ENCODE data around the gene NR4A1. TPM values are rescaled to one million over a fixed set of nuclear protein-coding genes. Genes with fewer than 3 reads are reported as not detected.

Gene NR4A1
- total and polyA plus RNA-seq, 2 of the 13 experiments (the other 11 are each of a cell fraction or from before 2014, with no cell fraction given): 5.7 to 15.2 TPM

DNA sequence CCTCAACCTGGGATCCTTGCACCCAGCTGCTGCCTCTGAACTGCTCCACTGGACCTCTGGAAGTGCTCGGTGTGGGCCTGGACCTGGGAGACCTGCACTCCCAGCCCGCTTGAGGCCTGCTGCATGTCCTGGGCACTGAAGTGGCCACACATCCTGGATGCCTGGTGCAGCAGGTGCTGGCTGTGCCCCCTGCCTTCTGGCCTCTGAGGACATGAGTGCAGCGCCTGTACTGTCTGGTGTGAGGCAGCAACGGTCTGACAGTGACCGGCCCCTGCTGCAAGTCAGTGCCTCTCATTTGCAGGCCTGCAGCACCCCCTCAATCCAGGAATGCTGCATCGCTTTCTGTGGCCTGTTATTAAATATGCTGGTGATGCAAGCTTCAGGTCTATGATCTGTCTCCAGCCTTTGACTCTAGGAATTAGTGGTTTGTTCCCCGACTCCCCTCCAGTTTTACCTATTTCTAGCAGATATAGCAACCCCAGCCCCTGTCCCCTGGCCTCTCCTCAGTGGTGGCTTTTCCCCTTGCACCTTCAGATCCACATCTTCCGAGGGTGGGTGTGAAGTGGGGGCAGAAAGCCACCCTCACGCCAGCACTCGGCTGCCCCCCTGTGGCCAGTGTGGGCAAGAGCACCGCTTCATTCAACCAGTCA lies 31.9 kb downstream of the NR4A1 start (continued):
- TF ChIP-seq SMC3 (IDR thresholded peaks at IDR 0.05; ENCODE audit: low read length) (peak; percentile 3), ZNF567 (CRISPR knock-in tag; IDR thresholded peaks at IDR 0.05; ENCODE audit: borderline replicate concordance) (0 out of 2 replicates have a peak, but pooled peaks have one; percentile 39), GATA4 (IDR thresholded peaks at IDR 0.05; ENCODE audit: borderline replicate concordance, low read depth) (no peak), SAP130 (CRISPR knock-in tag; IDR thresholded peaks at IDR 0.05; ENCODE audit: low read depth) (peak; percentile 49; the same call in 1 of the 2 replicates), KLF13 (CRISPR knock-in tag; IDR thresholded peaks at IDR 0.05) (0 out of 2 replicates have a peak, but pooled peaks have one; percentile 48), RXRB (CRISPR knock-in tag; IDR thresholded peaks at IDR 0.05; ENCODE audit: borderline replicate concordance) (0 out of 2 replicates have a peak, but pooled peaks have one; percentile 36), CEBPG (CRISPR knock-in tag; IDR thresholded peaks at IDR 0.05) (peak; percentile 61)
- TF ChIP-seq, protein P1, sequence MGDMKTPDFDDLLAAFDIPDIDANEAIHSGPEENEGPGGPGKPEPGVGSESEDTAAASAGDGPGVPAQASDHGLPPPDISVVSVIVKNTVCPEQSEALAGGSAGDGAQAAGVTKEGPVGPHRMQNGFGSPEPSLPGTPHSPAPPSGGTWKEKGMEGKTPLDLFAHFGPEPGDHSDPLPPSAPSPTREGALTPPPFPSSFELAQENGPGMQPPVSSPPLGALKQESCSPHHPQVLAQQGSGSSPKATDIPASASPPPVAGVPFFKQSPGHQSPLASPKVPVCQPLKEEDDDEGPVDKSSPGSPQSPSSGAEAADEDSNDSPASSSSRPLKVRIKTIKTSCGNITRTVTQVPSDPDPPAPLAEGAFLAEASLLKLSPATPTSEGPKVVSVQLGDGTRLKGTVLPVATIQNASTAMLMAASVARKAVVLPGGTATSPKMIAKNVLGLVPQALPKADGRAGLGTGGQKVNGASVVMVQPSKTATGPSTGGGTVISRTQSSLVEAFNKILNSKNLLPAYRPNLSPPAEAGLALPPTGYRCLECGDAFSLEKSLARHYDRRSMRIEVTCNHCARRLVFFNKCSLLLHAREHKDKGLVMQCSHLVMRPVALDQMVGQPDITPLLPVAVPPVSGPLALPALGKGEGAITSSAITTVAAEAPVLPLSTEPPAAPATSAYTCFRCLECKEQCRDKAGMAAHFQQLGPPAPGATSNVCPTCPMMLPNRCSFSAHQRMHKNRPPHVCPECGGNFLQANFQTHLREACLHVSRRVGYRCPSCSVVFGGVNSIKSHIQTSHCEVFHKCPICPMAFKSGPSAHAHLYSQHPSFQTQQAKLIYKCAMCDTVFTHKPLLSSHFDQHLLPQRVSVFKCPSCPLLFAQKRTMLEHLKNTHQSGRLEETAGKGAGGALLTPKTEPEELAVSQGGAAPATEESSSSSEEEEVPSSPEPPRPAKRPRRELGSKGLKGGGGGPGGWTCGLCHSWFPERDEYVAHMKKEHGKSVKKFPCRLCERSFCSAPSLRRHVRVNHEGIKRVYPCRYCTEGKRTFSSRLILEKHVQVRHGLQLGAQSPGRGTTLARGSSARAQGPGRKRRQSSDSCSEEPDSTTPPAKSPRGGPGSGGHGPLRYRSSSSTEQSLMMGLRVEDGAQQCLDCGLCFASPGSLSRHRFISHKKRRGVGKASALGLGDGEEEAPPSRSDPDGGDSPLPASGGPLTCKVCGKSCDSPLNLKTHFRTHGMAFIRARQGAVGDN (CRISPR knock-in tag; IDR thresholded peaks at IDR 0.05): peak; percentile 47
- TF ChIP-seq, protein P2, sequence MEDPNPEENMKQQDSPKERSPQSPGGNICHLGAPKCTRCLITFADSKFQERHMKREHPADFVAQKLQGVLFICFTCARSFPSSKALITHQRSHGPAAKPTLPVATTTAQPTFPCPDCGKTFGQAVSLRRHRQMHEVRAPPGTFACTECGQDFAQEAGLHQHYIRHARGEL (CRISPR knock-in tag; IDR thresholded peaks at IDR 0.05): 0 out of 2 replicates have a peak, but pooled peaks have one; percentile 62
- TF ChIP-seq, protein P3, sequence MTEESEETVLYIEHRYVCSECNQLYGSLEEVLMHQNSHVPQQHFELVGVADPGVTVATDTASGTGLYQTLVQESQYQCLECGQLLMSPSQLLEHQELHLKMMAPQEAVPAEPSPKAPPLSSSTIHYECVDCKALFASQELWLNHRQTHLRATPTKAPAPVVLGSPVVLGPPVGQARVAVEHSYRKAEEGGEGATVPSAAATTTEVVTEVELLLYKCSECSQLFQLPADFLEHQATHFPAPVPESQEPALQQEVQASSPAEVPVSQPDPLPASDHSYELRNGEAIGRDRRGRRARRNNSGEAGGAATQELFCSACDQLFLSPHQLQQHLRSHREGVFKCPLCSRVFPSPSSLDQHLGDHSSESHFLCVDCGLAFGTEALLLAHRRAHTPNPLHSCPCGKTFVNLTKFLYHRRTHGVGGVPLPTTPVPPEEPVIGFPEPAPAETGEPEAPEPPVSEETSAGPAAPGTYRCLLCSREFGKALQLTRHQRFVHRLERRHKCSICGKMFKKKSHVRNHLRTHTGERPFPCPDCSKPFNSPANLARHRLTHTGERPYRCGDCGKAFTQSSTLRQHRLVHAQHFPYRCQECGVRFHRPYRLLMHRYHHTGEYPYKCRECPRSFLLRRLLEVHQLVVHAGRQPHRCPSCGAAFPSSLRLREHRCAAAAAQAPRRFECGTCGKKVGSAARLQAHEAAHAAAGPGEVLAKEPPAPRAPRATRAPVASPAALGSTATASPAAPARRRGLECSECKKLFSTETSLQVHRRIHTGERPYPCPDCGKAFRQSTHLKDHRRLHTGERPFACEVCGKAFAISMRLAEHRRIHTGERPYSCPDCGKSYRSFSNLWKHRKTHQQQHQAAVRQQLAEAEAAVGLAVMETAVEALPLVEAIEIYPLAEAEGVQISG (CRISPR knock-in tag; IDR thresholded peaks at IDR 0.05): peak; percentile 59
- TF ChIP-seq, protein P4, sequence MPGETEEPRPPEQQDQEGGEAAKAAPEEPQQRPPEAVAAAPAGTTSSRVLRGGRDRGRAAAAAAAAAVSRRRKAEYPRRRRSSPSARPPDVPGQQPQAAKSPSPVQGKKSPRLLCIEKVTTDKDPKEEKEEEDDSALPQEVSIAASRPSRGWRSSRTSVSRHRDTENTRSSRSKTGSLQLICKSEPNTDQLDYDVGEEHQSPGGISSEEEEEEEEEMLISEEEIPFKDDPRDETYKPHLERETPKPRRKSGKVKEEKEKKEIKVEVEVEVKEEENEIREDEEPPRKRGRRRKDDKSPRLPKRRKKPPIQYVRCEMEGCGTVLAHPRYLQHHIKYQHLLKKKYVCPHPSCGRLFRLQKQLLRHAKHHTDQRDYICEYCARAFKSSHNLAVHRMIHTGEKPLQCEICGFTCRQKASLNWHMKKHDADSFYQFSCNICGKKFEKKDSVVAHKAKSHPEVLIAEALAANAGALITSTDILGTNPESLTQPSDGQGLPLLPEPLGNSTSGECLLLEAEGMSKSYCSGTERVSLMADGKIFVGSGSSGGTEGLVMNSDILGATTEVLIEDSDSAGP (CRISPR knock-in tag; IDR thresholded peaks at IDR 0.05; ENCODE audit: borderline replicate concordance): 0 out of 2 replicates have a peak, but pooled peaks have one; percentile 28
- TF ChIP-seq, protein P5, sequence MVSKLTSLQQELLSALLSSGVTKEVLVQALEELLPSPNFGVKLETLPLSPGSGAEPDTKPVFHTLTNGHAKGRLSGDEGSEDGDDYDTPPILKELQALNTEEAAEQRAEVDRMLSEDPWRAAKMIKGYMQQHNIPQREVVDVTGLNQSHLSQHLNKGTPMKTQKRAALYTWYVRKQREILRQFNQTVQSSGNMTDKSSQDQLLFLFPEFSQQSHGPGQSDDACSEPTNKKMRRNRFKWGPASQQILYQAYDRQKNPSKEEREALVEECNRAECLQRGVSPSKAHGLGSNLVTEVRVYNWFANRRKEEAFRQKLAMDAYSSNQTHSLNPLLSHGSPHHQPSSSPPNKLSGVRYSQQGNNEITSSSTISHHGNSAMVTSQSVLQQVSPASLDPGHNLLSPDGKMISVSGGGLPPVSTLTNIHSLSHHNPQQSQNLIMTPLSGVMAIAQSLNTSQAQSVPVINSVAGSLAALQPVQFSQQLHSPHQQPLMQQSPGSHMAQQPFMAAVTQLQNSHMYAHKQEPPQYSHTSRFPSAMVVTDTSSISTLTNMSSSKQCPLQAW (CRISPR knock-in tag; IDR thresholded peaks at IDR 0.05): peak; percentile 42; the same call in 1 of the 2 replicates
- TF ChIP-seq, protein P6, sequence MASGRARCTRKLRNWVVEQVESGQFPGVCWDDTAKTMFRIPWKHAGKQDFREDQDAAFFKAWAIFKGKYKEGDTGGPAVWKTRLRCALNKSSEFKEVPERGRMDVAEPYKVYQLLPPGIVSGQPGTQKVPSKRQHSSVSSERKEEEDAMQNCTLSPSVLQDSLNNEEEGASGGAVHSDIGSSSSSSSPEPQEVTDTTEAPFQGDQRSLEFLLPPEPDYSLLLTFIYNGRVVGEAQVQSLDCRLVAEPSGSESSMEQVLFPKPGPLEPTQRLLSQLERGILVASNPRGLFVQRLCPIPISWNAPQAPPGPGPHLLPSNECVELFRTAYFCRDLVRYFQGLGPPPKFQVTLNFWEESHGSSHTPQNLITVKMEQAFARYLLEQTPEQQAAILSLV (CRISPR knock-in tag; IDR thresholded peaks at IDR 0.05; ENCODE audit: borderline replicate concordance): peak; percentile 48; the same call in 1 of the 2 replicates
- TF ChIP-seq, protein P7, sequence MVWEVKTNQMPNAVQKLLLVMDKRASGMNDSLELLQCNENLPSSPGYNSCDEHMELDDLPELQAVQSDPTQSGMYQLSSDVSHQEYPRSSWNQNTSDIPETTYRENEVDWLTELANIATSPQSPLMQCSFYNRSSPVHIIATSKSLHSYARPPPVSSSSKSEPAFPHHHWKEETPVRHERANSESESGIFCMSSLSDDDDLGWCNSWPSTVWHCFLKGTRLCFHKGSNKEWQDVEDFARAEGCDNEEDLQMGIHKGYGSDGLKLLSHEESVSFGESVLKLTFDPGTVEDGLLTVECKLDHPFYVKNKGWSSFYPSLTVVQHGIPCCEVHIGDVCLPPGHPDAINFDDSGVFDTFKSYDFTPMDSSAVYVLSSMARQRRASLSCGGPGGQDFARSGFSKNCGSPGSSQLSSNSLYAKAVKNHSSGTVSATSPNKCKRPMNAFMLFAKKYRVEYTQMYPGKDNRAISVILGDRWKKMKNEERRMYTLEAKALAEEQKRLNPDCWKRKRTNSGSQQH (CRISPR knock-in tag; IDR thresholded peaks at IDR 0.05; ENCODE audit: low read depth): 0 out of 2 replicates have a peak, but pooled peaks have one; percentile 0

All from HepG2 (cell line).